ENCODE measurements around the gene SNAP47. TPM values are rescaled to one million over a fixed set of nuclear protein-coding genes. Genes with fewer than 3 reads are reported as not detected.
A peak's percentile ranks its signal among the peaks of the same experiment; 100 is the strongest.

SNAP47 gene
- polyA plus RNA-seq, 1 of the 3 experiments (the other 2 are of a cell fraction) = 45.6 TPM

GRCh38 chr1:227793948-227794816, 58.9 kb downstream of the SNAP47 start:
- POLR2A ChIA-PET = no interaction called here
- Histone ChIP-seq H3K79me2 (ENCODE audit: insufficient read depth) (no peaks in the 10 kb centered on the region), H3K4me3 (ENCODE audit: low read depth in 2 of 2, low read length in 1 of 2) (no peak overlapping the region), H2AFZ (ENCODE audit: low read depth) (peak overlapping the region; percentile 72), H3K27ac (ENCODE audit: low read depth in 2 of 2, low read length in 1 of 2) (peak overlapping the region; percentile 57 to 79; a peak in 3 of 4 replicates), H3K27me3 (ENCODE audit: insufficient read depth) (no peaks in the 10 kb centered on the region), H3K36me3 (replicated peaks in 1 of 2; ENCODE audit: control insufficient read depth in 1 of 2, insufficient read depth in 2 of 2, low read length in 1 of 2) (no peaks in the 10 kb centered on the region), H3K4me1 (ENCODE audit: control insufficient read depth in 1 of 2, insufficient read depth in 2 of 2, low read depth in 1 of 2, low read length in 1 of 2) (peaks cover 17 to 31% of the 10 kb centered on the region in 2 experiments), H3K9me3 (no peaks in the 10 kb centered on the region), H3F3A (replicated peaks; ENCODE audit: insufficient read depth) (peaks cover 7% of the 10 kb centered on the region), H4K20me1 (ENCODE audit: insufficient read depth) (no peaks in the 10 kb centered on the region), H3K9me2 (no peaks in the 10 kb centered on the region), H3K4me2 (peak overlapping the region; percentile 73), H3K9ac (peak overlapping the region; percentile 16; the same call in 1 of the 2 replicates)
- peak; percentile 89 for DNase-seq
- CTCF ChIA-PET = interaction anchor here (0.9 to 1.3 kb wide), 3 partner anchors 32 to 253 kb away, joined by 3 to 7 read pairs (median 3); no protein-coding TSS in a partner anchor
- WGBS (ENCODE audit: low lambda C conversion rate) = 4% methylated on average over 8 of the region's 12 CpGs
- peak; percentile 90 for TF ChIP-seq CHD2 (IDR thresholded peaks at IDR 0.05; ENCODE audit: low read length, partially characterized antibody)
- peak in 1 of 2 experiments; percentile 88; a peak in 1 of 4 replicates for TF ChIP-seq EP300 (IDR thresholded peaks at IDR 0.05; ENCODE audit: borderline replicate concordance in 1 of 2, low read depth in 1 of 2, low read length in 1 of 2)
- peak; percentile 92 for TF ChIP-seq MAX (IDR thresholded peaks at IDR 0.05; ENCODE audit: low read depth)
- TF ChIP-seq RAD21 (IDR thresholded peaks at IDR 0.05; ENCODE audit: low read length) = no peak
- no peak for TF ChIP-seq MEF2A (IDR thresholded peaks at IDR 0.05; ENCODE audit: borderline replicate concordance, low read depth)
- no peak for TF ChIP-seq FOXJ3 (CRISPR knock-in tag; IDR thresholded peaks at IDR 0.05)
- TF ChIP-seq TAF1 (IDR thresholded peaks at IDR 0.05; ENCODE audit: borderline replicate concordance, low read depth, low read length) = peak; percentile 61; the same call in 1 of the 2 replicates
- TF ChIP-seq FOXM1 (IDR thresholded peaks at IDR 0.05; ENCODE audit: low read depth) = 0 out of 2 replicates have a peak, but pooled peaks have one; percentile 36
- TF ChIP-seq GABPA (IDR thresholded peaks at IDR 0.05; ENCODE audit: low read depth) = no peak
- TF ChIP-seq MXI1 (IDR thresholded peaks at IDR 0.05; ENCODE audit: low read depth, low read length) = no peak
- TF ChIP-seq GATA2 (CRISPR knock-in tag; IDR thresholded peaks at IDR 0.05) = no peak
- no peak for TF ChIP-seq SIN3A (IDR thresholded peaks at IDR 0.05; ENCODE audit: borderline replicate concordance, low read depth, low read length)
- TF ChIP-seq, protein P1, sequence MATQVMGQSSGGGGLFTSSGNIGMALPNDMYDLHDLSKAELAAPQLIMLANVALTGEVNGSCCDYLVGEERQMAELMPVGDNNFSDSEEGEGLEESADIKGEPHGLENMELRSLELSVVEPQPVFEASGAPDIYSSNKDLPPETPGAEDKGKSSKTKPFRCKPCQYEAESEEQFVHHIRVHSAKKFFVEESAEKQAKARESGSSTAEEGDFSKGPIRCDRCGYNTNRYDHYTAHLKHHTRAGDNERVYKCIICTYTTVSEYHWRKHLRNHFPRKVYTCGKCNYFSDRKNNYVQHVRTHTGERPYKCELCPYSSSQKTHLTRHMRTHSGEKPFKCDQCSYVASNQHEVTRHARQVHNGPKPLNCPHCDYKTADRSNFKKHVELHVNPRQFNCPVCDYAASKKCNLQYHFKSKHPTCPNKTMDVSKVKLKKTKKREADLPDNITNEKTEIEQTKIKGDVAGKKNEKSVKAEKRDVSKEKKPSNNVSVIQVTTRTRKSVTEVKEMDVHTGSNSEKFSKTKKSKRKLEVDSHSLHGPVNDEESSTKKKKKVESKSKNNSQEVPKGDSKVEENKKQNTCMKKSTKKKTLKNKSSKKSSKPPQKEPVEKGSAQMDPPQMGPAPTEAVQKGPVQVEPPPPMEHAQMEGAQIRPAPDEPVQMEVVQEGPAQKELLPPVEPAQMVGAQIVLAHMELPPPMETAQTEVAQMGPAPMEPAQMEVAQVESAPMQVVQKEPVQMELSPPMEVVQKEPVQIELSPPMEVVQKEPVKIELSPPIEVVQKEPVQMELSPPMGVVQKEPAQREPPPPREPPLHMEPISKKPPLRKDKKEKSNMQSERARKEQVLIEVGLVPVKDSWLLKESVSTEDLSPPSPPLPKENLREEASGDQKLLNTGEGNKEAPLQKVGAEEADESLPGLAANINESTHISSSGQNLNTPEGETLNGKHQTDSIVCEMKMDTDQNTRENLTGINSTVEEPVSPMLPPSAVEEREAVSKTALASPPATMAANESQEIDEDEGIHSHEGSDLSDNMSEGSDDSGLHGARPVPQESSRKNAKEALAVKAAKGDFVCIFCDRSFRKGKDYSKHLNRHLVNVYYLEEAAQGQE (IDR thresholded peaks at IDR 0.05; ENCODE audit: low read depth, low read length) = peak; percentile 48; the same call in 1 of the 2 replicates
- TF ChIP-seq, protein P2, sequence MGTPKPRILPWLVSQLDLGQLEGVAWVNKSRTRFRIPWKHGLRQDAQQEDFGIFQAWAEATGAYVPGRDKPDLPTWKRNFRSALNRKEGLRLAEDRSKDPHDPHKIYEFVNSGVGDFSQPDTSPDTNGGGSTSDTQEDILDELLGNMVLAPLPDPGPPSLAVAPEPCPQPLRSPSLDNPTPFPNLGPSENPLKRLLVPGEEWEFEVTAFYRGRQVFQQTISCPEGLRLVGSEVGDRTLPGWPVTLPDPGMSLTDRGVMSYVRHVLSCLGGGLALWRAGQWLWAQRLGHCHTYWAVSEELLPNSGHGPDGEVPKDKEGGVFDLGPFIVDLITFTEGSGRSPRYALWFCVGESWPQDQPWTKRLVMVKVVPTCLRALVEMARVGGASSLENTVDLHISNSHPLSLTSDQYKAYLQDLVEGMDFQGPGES (IDR thresholded peaks at IDR 0.05; ENCODE audit: low read depth, low read length) = no peak
- TF ChIP-seq RXRA (IDR thresholded peaks at IDR 0.05; ENCODE audit: borderline replicate concordance, low read depth) = peak; percentile 41; the same call in 1 of the 2 replicates
- TF ChIP-seq NFIC (IDR thresholded peaks at IDR 0.05; ENCODE audit: borderline replicate concordance) = peak; percentile 71
- TF ChIP-seq JUND (IDR thresholded peaks at IDR 0.05) = no peak; the same call in 1 of the 2 replicates
- peak; percentile 100 for TF ChIP-seq TCF12 (IDR thresholded peaks at IDR 0.05)
- no peak for TF ChIP-seq RCOR1 (IDR thresholded peaks at IDR 0.05; ENCODE audit: low read length)
- peak; percentile 77; the same call in 1 of the 2 replicates for TF ChIP-seq YY1 (IDR thresholded peaks at IDR 0.05; ENCODE audit: low read depth)
- peak; percentile 24; the same call in 1 of the 2 replicates for TF ChIP-seq ELF1 (IDR thresholded peaks at IDR 0.05)
- no peak for TF ChIP-seq EZH2phosphoT487 (IDR thresholded peaks at IDR 0.05; ENCODE audit: borderline replicate concordance, low read depth)
- TF ChIP-seq FOSL2 (IDR thresholded peaks at IDR 0.05; ENCODE audit: borderline replicate concordance, low read depth) = no peak; the same call in 1 of the 2 replicates
- no peak for TF ChIP-seq SMC3 (IDR thresholded peaks at IDR 0.05; ENCODE audit: low read depth, low read length)
- TF ChIP-seq, protein P3, sequence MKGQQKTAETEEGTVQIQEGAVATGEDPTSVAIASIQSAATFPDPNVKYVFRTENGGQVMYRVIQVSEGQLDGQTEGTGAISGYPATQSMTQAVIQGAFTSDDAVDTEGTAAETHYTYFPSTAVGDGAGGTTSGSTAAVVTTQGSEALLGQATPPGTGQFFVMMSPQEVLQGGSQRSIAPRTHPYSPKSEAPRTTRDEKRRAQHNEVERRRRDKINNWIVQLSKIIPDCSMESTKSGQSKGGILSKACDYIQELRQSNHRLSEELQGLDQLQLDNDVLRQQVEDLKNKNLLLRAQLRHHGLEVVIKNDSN (IDR thresholded peaks at IDR 0.05; ENCODE audit: borderline replicate concordance, low read depth) = no peak
- peak; percentile 68 for TF ChIP-seq PBX3 (IDR thresholded peaks at IDR 0.05)
- TF ChIP-seq POLR2AphosphoS5 (IDR thresholded peaks at IDR 0.05; ENCODE audit: low read depth, low read length) = peak; percentile 80
